ENCODE data around the gene CDH24.

DNA sequence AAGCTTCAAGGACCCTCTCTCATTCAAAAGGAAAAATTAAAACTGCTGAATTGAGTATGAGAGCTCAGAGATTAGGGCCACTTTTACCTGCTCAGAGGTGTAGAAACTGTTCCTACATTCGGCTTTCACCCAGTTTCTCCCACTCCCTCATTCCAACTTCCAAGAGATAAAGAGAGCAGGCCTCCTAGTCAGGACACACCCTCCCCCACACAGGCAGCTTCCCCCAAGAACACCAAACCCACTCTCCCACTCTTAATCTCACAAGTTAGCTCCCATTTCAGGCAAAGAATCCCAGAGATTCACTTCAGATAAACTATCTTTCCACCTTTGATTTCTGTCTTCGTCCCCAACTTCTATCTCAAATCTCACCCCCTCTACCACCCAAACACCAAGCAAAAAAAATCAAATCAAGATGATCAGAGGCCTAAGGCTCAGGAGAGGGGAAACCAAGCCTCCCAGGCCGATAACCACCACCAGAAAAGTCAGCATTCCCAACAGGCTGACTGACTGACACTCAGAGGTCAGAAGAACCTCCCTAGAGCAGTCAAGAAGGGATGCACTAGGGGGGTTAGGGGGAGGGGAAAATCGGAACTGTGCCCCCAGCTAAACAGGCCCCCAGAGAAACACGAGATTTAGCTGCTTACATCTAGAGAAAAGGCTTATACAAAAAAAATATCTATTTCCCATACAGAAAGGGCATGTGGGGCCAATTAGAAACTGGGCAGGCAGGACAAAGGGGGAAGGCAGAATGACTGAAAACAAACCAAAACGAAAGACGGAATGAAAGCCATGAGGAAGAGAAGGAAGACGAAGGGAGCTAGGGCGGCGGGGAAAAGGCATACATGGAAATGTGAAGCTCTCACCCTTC lies 13.2 kb upstream of the CDH24 start:
- TF ChIP-seq, protein P1, sequence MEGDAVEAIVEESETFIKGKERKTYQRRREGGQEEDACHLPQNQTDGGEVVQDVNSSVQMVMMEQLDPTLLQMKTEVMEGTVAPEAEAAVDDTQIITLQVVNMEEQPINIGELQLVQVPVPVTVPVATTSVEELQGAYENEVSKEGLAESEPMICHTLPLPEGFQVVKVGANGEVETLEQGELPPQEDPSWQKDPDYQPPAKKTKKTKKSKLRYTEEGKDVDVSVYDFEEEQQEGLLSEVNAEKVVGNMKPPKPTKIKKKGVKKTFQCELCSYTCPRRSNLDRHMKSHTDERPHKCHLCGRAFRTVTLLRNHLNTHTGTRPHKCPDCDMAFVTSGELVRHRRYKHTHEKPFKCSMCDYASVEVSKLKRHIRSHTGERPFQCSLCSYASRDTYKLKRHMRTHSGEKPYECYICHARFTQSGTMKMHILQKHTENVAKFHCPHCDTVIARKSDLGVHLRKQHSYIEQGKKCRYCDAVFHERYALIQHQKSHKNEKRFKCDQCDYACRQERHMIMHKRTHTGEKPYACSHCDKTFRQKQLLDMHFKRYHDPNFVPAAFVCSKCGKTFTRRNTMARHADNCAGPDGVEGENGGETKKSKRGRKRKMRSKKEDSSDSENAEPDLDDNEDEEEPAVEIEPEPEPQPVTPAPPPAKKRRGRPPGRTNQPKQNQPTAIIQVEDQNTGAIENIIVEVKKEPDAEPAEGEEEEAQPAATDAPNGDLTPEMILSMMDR (IDR thresholded peaks at IDR 0.05), result no peak
- TF ChIP-seq POLR2A (IDR thresholded peaks at IDR 0.05), result no peak

All from lower leg skin (tissue), 3 donors.